MCF 10A (cell line): ENCODE data around the gene BPTF. TPM values are rescaled to one million over a fixed set of nuclear protein-coding genes. Genes with fewer than 3 reads are reported as not detected.
"Not testable (repeated sequence)": the region's sequence is repeated elsewhere in the genome, so short reads cannot be mapped to it uniquely, and the experiment has no call there.

ENCODE experiments used
- BruUV-seq: library from RNA; stranded (reverse); fragments of 400-500 nt; replicated peaks from 2 replicates; lab custom pipeline; 2021; lab: Mats Ljungman, UMichigan
- CTCF ChIA-PET: fragments of 300-600 bp; sonication (Branson Sonifier 250); formaldehyde crosslinking; extraction: SDS; loops from one replicate; lab custom pipeline; 2021; ENCODE audit warnings: antibody characterized with exemption, inconsistent platforms; lab: Yijun Ruan, JAX
- POLR2A ChIA-PET: fragments of 300-600, 350-650 bp; sonication (Branson Sonifier 250); formaldehyde crosslinking; extraction: SDS; loops from one replicate; lab custom pipeline; 2020; ENCODE audit warnings: antibody characterized with exemption, inconsistent platforms; lab: Yijun Ruan, JAX
- DNase-seq: peaks from one replicate; pipeline ENCODE4 v3.0.0-alpha.2; 2018; ENCODE audit not compliant: unreplicated experiment
- H3K27ac Mint-ChIP-seq: one replicate; pipeline ENCODE4 v1.8.0; 2022; ENCODE audit warnings: mild to moderate bottlenecking, low read depth, mixed read lengths; ENCODE audit not compliant: unreplicated experiment
- H3K27me3 Mint-ChIP-seq: one replicate; pipeline ENCODE4 v1.8.0; 2022; ENCODE audit warnings: mixed read lengths; ENCODE audit not compliant: insufficient read depth, unreplicated experiment
- H3K36me3 Mint-ChIP-seq: one replicate; pipeline ENCODE4 v1.8.0; 2022; ENCODE audit warnings: mild to moderate bottlenecking, moderate library complexity, mixed read lengths; ENCODE audit not compliant: insufficient read depth, unreplicated experiment
- H3K4me1 Mint-ChIP-seq: one replicate; pipeline ENCODE4 v1.8.0; 2022; ENCODE audit warnings: mixed read lengths; ENCODE audit not compliant: insufficient read depth, unreplicated experiment
- H3K4me3 Mint-ChIP-seq: one replicate; pipeline ENCODE4 v1.8.0; 2022; ENCODE audit warnings: mild to moderate bottlenecking, moderate library complexity, mixed read lengths; ENCODE audit not compliant: unreplicated experiment
- H3K9me3 Mint-ChIP-seq: one replicate; pipeline ENCODE4 v1.8.0; 2022; ENCODE audit warnings: mixed read lengths; ENCODE audit not compliant: unreplicated experiment
- CTCF ChIP-seq: fragments of 200-600 bp; IDR thresholded peaks from one replicate; pipeline ENCODE4 v1.8.0; 2022; ENCODE audit warnings: antibody characterized with exemption, mild to moderate bottlenecking; ENCODE audit not compliant: unreplicated experiment
- intact Hi-C: fragments of 100-400 bp; cut with micrococcal nuclease; formaldehyde crosslinking; loops from 2 replicates; pipeline ENCODE4 v1.14.1; 2022
- total RNA-seq: library from RNA; stranded (reverse); gene quantifications from 2 replicates; pipeline ENCODE4 v1.2.3, GENCODE V29; 2022

Gene BPTF
- total RNA-seq, 1 experiment from 2014 or later = 63.7 TPM

GRCh38 chr17:67974185-67974584, 148.9 kb downstream of the BPTF start:
- no peak overlapping the region for H3K27ac Mint-ChIP-seq
- ChIA-PET POLR2A (no interaction called here), CTCF (no interaction called here)
- intact Hi-C loops = no loop called here
- no peak for DNase-seq
- H3K36me3 Mint-ChIP-seq = peaks cover 44% of the 10 kb centered on the region
- H3K4me1 Mint-ChIP-seq = peaks cover 6% of the 10 kb centered on the region
- H3K9me3 Mint-ChIP-seq = no peaks in the 10 kb centered on the region
- H3K27me3 Mint-ChIP-seq = no peaks in the 10 kb centered on the region
- BruUV-seq = no TSS peak
- TF ChIP-seq CTCF = no peak
- H3K4me3 Mint-ChIP-seq = no peak overlapping the region

- H3K9me3 Mint-ChIP-seq = no peaks in the 10 kb centered on the region
- CTCF ChIA-PET = interaction anchor here (0.6 kb wide), 2 partner anchors 12 to 36 kb away, joined by 3 read pairs; no protein-coding TSS in a partner anchor
- POLR2A ChIA-PET = no interaction called here
- no peak for TF ChIP-seq CTCF
- intact Hi-C loops = no loop called here
- H3K27ac Mint-ChIP-seq = no peak overlapping the region
- peaks cover 6% of the 10 kb centered on the region for H3K4me1 Mint-ChIP-seq
- H3K36me3 Mint-ChIP-seq = peaks cover 49% of the 10 kb centered on the region
- no TSS peak for BruUV-seq
- no peak overlapping the region for H3K4me3 Mint-ChIP-seq
- no peaks in the 10 kb centered on the region for H3K27me3 Mint-ChIP-seq
- DNase-seq = no peak
Measured at GRCh38 chr17:67974598-67975066, 149.3 kb downstream of the BPTF start.

GRCh38 chr17:67976306-67976705, 151.0 kb downstream of the BPTF start:
- H3K9me3 Mint-ChIP-seq, DNase-seq, BruUV-seq, H3K4me1 Mint-ChIP-seq, intact Hi-C loops, H3K27me3 Mint-ChIP-seq, H3K27ac Mint-ChIP-seq, POLR2A ChIA-PET, CTCF ChIA-PET, H3K4me3 Mint-ChIP-seq: not testable (repeated sequence)
- peaks cover 49% of the 10 kb centered on the region for H3K36me3 Mint-ChIP-seq

- no peaks in the 10 kb centered on the region for H3K9me3 Mint-ChIP-seq
- BruUV-seq = no TSS peak
- H3K36me3 Mint-ChIP-seq = peaks cover 41% of the 10 kb centered on the region
- ChIA-PET CTCF (no interaction called here), POLR2A (interaction anchor here (0.6 kb wide), 1 partner anchor 13 kb away, joined by 3 read pairs; no protein-coding TSS in a partner anchor)
- intact Hi-C loops = no loop called here
- H3K4me1 Mint-ChIP-seq = peaks cover 6% of the 10 kb centered on the region
- H3K27me3 Mint-ChIP-seq = no peaks in the 10 kb centered on the region
- no peak for DNase-seq
- no peak for TF ChIP-seq CTCF
- H3K27ac Mint-ChIP-seq = no peak overlapping the region
- H3K4me3 Mint-ChIP-seq = no peak overlapping the region
Measured at GRCh38 chr17:67980456-67980855, 155.2 kb downstream of the BPTF start.

GRCh38 chr17:67980883-67981282, 155.6 kb downstream of the BPTF start:
- H3K9me3 Mint-ChIP-seq, H3K4me1 Mint-ChIP-seq, DNase-seq, H3K27ac Mint-ChIP-seq, H3K27me3 Mint-ChIP-seq, CTCF ChIA-PET, BruUV-seq, intact Hi-C loops, H3K4me3 Mint-ChIP-seq: not testable (repeated sequence)
- POLR2A ChIA-PET = interaction anchor here (0.6 kb wide), 1 partner anchor 12 kb away, joined by 3 read pairs; no protein-coding TSS in a partner anchor
- peaks cover 36% of the 10 kb centered on the region for H3K36me3 Mint-ChIP-seq
